HCT116 (cell line): ENCODE measurements around the gene PPP1R3G. TPM values are rescaled to one million over a fixed set of nuclear protein-coding genes. Genes with fewer than 3 reads are reported as not detected.

Experiments used
- ATAC-seq: fragments of 200-7000 bp; cut with Tn5 transposase; 2 replicates; pipeline ENCODE4 v1.9.1; 2020; ENCODE audit warnings: mild to moderate bottlenecking, moderate library complexity
- BruUV-seq: library from RNA; stranded (reverse); fragments of 400-500 nt; replicated peaks from 2 replicates; lab custom pipeline; 2021; lab: Mats Ljungman, UMichigan
- CTCF ChIA-PET: fragments of 300-600 bp; sonication (Branson Sonifier 250); formaldehyde crosslinking; loops from one replicate; lab custom pipeline; 2021; ENCODE audit warnings: antibody characterized with exemption; lab: Charles Lee
- POLR2A ChIA-PET: fragments of 300-600, 350-600 bp; sonication (Branson Sonifier 250); formaldehyde crosslinking; loops from one replicate; lab custom pipeline; 2021; ENCODE audit warnings: antibody characterized with exemption; lab: Charles Lee
- RAD21 ChIA-PET, 2 experiments: fragments of 300-600 bp; sonication (Branson Sonifier 250); formaldehyde crosslinking; loops; one replicate each; lab custom pipeline; 2023; ENCODE audit warnings: low total read pairs in 2 of 2; ENCODE audit not compliant: uncharacterized antibody in 2 of 2, unreplicated experiment in 2 of 2, low non-redundant PET in 1 of 2; lab: Charles Lee
- DNase-seq: peaks from one replicate; pipeline ENCODE4 v3.0.0-alpha.2; 2010; ENCODE audit warnings: low read depth, low spot score
- H2AFZ ChIP-seq: fragments of 200-600 bp; shearing (Covaris generic), sonication (generic); 2 replicates; pipeline ENCODE4 v1.6.1; 2017; ENCODE audit warnings: low read depth, mixed run types, mixed read lengths, antibody characterized with exemption, low read length; ENCODE audit not compliant: poor library complexity, severe bottlenecking
- H3K27ac ChIP-seq: 2 replicates; pipeline ENCODE4 v1.5.1; 2012; ENCODE audit warnings: low read depth, low read length
- H3K27me3 ChIP-seq: fragments of 200-600 bp; sonication (generic); 2 replicates; pipeline ENCODE4 v1.6.1; 2016; ENCODE audit warnings: mixed run types, low read length, mixed read lengths; ENCODE audit not compliant: insufficient read depth
- H3K36me3 ChIP-seq, 2 experiments: fragments of 200-500 bp in 1 of 2; fragments of 200-600 bp in 1 of 2; sonication (Bioruptor generic) in 1 of 2; sonication (generic) in 1 of 2; 2 replicates each; pipeline versions ENCODE4 v1.5.1 to v1.6.1; 2014 to 2016; ENCODE audit warnings: low read length in 2 of 2, inconsistent platforms in 1 of 2, mixed read lengths in 1 of 2, mixed run types in 1 of 2; ENCODE audit not compliant: insufficient read depth in 2 of 2, control insufficient read depth in 1 of 2
- H3K4me1 ChIP-seq, 2 experiments: fragments of 200-600 bp in 1 of 2; sonication (generic) in 1 of 2; 2 replicates each; pipeline versions ENCODE4 v1.5.1 to v1.6.1; 2012 to 2017; ENCODE audit warnings: low read length in 2 of 2, inconsistent platforms in 1 of 2, mild to moderate bottlenecking in 1 of 2, mixed read lengths in 1 of 2, mixed run types in 1 of 2, moderate library complexity in 1 of 2; ENCODE audit not compliant: insufficient read depth in 2 of 2, control insufficient read depth in 1 of 2
- H3K4me2 ChIP-seq: fragments of 200-600 bp; sonication (generic); 2 replicates; pipeline ENCODE4 v1.6.1; 2017; ENCODE audit warnings: mixed run types, low read length, mixed read lengths
- H3K4me3 ChIP-seq, 2 experiments: fragments of 200-600 bp in 1 of 2; sonication (generic) in 1 of 2; replicated peaks in 1 of 2; 2 replicates each; pipeline ENCODE4 v1.5.1; 2011 to 2016; ENCODE audit warnings: low read length in 2 of 2, control low read depth in 1 of 2, low read depth in 1 of 2, mild to moderate bottlenecking in 1 of 2, mixed read lengths in 1 of 2, mixed run types in 1 of 2
- H3K79me2 ChIP-seq: fragments of 200-600 bp; sonication (generic); 2 replicates; pipeline ENCODE4 v1.6.1; 2017; ENCODE audit warnings: mild to moderate bottlenecking, mixed run types, low read length, moderate library complexity, mixed read lengths; ENCODE audit not compliant: insufficient read depth
- H3K9ac ChIP-seq: fragments of 200-600 bp; sonication (generic); 2 replicates; pipeline ENCODE4 v1.6.1; 2016; ENCODE audit warnings: low read length, mixed read lengths
- H3K9me2 ChIP-seq: fragments of 200-600 bp; sonication (generic), shearing (Covaris generic); 2 replicates; pipeline ENCODE4 v1.6.1; 2017; ENCODE audit warnings: mixed run types, mild to moderate bottlenecking, moderate library complexity; ENCODE audit not compliant: insufficient read depth
- H3K9me3 ChIP-seq, 2 experiments: fragments of 200-500 bp in 1 of 2; fragments of 200-600 bp in 1 of 2; sonication (Bioruptor generic) in 1 of 2; sonication (generic) in 1 of 2; 2 replicates each; pipeline ENCODE4 v1.6.1; 2014 to 2017; ENCODE audit warnings: low read length in 2 of 2, mixed read lengths in 2 of 2, inconsistent platforms in 1 of 2, low read depth in 1 of 2, mild to moderate bottlenecking in 1 of 2, mixed run types in 1 of 2, moderate library complexity in 1 of 2; ENCODE audit not compliant: control insufficient read depth in 1 of 2, insufficient read depth in 1 of 2
- H4K20me1 ChIP-seq: fragments of 200-600 bp; sonication (generic), shearing (Covaris generic); 2 replicates; pipeline ENCODE4 v1.6.1; 2017; ENCODE audit warnings: mixed run types, mild to moderate bottlenecking, moderate library complexity; ENCODE audit not compliant: insufficient read depth
- ATF3 ChIP-seq: IDR thresholded peaks from 2 replicates; pipeline ENCODE4 v1.6.1; 2012
- CBX3 ChIP-seq: IDR thresholded peaks from 2 replicates; pipeline ENCODE4 v1.6.1; 2012; ENCODE audit warnings: low read depth
- CEBPB ChIP-seq: IDR thresholded peaks from 2 replicates; pipeline ENCODE4 v1.6.1; 2012; ENCODE audit warnings: low read depth
- EGR1 ChIP-seq: IDR thresholded peaks from 2 replicates; pipeline ENCODE4 v1.6.1; 2012; ENCODE audit warnings: low read depth
- ELF1 ChIP-seq: IDR thresholded peaks from 2 replicates; pipeline ENCODE4 v1.6.1; 2012; ENCODE audit warnings: low read depth, borderline replicate concordance
- FOSL1 ChIP-seq: IDR thresholded peaks from 2 replicates; pipeline ENCODE4 v1.6.1; 2012; ENCODE audit warnings: low read depth
- JUND ChIP-seq: IDR thresholded peaks from 2 replicates; pipeline ENCODE4 v1.6.1; 2012
- POLR2A ChIP-seq: IDR thresholded peaks from 2 replicates; pipeline ENCODE4 v1.7.0; 2011; ENCODE audit warnings: borderline replicate concordance; ENCODE audit not compliant: insufficient read depth, insufficient read length; ENCODE audit errors: extremely low read depth
- POLR2AphosphoS5 ChIP-seq: IDR thresholded peaks from 2 replicates; pipeline ENCODE4 v1.6.1; 2011; ENCODE audit warnings: mild to moderate bottlenecking, low read depth, low read length, moderate library complexity
- SIN3A ChIP-seq: IDR thresholded peaks from 2 replicates; pipeline ENCODE4 v1.6.1; 2012; ENCODE audit warnings: low read depth
- SRF ChIP-seq: IDR thresholded peaks from 2 replicates; pipeline ENCODE4 v1.6.1; 2012; ENCODE audit warnings: low read depth
- TCF7L2 ChIP-seq: IDR thresholded peaks from 2 replicates; pipeline ENCODE4 v1.7.0; 2011; ENCODE audit warnings: borderline replicate concordance, inconsistent platforms; ENCODE audit not compliant: insufficient read depth, insufficient read length; ENCODE audit errors: extremely low read depth
- YY1 ChIP-seq: IDR thresholded peaks from 2 replicates; pipeline ENCODE4 v1.6.1; 2011; ENCODE audit warnings: low read length, low read depth, moderate library complexity, mild to moderate bottlenecking; ENCODE audit not compliant: insufficient replicate concordance; ENCODE audit errors: extremely low read depth
- ZFX ChIP-seq: fragments of 450-650 bp; IDR thresholded peaks from 2 replicates; pipeline ENCODE4 v1.6.1; 2017
- ZNF274 ChIP-seq: fragments of 200-500 bp; sonication (Bioruptor generic); IDR thresholded peaks from 2 replicates; pipeline ENCODE4 v1.6.1; 2014; ENCODE audit warnings: mild to moderate bottlenecking, low read depth, low read length, inconsistent platforms
- intact Hi-C: fragments of 100-400 bp; cut with micrococcal nuclease; formaldehyde crosslinking; loops from 2 replicates; pipeline ENCODE4 v1.10.0; 2022
- total RNA-seq: library from RNA; stranded (reverse); gene quantifications from one replicate; pipeline ENCODE4 v1.2.1, GENCODE V29; 2021; ENCODE audit not compliant: unreplicated experiment
- TF ChIP-seq, protein P1 (sequence below), 3 experiments: fragments of 200-600 bp in 1 of 3; sonication (generic) in 1 of 3; IDR thresholded peaks in 2 of 3; conservative IDR thresholded peaks in 1 of 3; 2 replicates each; pipeline ENCODE4 v1.5.1; 2012 to 2017; ENCODE audit warnings: low read depth in 2 of 3, low read length in 2 of 3, antibody characterized with exemption in 1 of 3, borderline replicate concordance in 1 of 3, control low read depth in 1 of 3, mild to moderate bottlenecking in 1 of 3, mixed read lengths in 1 of 3, mixed run types in 1 of 3, moderate library complexity in 1 of 3; ENCODE audit not compliant: insufficient read depth in 1 of 3
- TF ChIP-seq, protein P2 (sequence below): IDR thresholded peaks from 2 replicates; pipeline ENCODE4 v1.6.1; 2012

The PPP1R3G gene
- total RNA-seq, 1 experiment from 2014 or later = 0.27 TPM

GRCh38 chr6:5121956-5122355 is 36.8 kb downstream of the PPP1R3G start:
- H3K27ac ChIP-seq = no peak overlapping the region
- H3K4me2 ChIP-seq = no peak overlapping the region
- DNase-seq = no peak
- no TSS peak for BruUV-seq
- TF ChIP-seq POLR2A (no peak), FOSL1 (no peak), SIN3A (no peak)
- TF ChIP-seq, all 23 proteins: peak for 0
- ChIA-PET RAD21 (no interaction called here), CTCF (no interaction called here), POLR2A (no interaction called here)
- no peak overlapping the region for H2AFZ ChIP-seq
- no peak for ATAC-seq
- H3K9me2 ChIP-seq = no peaks in the 10 kb centered on the region
- no peaks in the 10 kb centered on the region for H3K27me3 ChIP-seq
- no peaks in the 10 kb centered on the region for H3K9me3 ChIP-seq
- intact Hi-C loops = no loop called here
- no peaks in the 10 kb centered on the region for H3K36me3 ChIP-seq
- no peaks in the 10 kb centered on the region for H3K79me2 ChIP-seq
- no peak overlapping the region for H3K9ac ChIP-seq
- no peaks in the 10 kb centered on the region for H4K20me1 ChIP-seq
- H3K4me1 ChIP-seq = peaks cover 19 to 24% of the 10 kb centered on the region in 2 experiments
- H3K4me3 ChIP-seq = no peak overlapping the region

DNA sequence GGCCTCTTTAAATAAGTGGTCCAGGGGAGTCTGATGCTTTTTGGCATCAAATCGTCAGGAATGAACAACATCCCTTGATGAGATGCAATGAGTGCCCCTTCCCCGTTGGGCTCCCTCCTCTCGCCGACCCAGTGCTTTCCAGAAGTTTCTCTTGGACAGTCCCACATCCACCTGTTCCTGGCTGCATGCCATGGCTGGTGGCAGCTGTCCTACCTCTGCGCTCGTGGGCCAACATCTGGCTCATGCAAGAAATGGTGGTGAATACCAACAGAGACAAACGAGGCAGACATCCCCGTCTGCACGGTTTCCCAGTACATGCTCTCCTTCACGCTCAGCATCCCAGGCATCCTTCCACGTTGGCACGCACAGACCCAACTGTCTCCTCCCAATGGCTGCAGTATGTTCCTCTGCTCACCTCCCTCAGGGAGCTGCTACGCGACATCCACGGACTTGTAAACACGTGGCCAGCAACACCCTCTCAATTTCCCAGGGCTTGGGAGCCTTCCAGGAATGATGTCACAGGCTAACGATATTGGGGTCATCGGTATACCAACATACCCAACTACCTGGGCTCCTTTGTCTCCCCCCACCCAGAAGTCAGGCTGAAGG is 37.5 kb downstream of the PPP1R3G start:
- ATAC-seq (no peak), DNase-seq (no peak)
- peaks cover 19 to 24% of the 10 kb centered on the region in 2 experiments for H3K4me1 ChIP-seq
- no peak for TF ChIP-seq CEBPB
- no peak for TF ChIP-seq EGR1
- TF ChIP-seq JUND = no peak
- TF ChIP-seq YY1 = no peak
- no peak for TF ChIP-seq POLR2AphosphoS5
- no peak for TF ChIP-seq FOSL1
- no peak for TF ChIP-seq ELF1
- TF ChIP-seq, protein P1, sequence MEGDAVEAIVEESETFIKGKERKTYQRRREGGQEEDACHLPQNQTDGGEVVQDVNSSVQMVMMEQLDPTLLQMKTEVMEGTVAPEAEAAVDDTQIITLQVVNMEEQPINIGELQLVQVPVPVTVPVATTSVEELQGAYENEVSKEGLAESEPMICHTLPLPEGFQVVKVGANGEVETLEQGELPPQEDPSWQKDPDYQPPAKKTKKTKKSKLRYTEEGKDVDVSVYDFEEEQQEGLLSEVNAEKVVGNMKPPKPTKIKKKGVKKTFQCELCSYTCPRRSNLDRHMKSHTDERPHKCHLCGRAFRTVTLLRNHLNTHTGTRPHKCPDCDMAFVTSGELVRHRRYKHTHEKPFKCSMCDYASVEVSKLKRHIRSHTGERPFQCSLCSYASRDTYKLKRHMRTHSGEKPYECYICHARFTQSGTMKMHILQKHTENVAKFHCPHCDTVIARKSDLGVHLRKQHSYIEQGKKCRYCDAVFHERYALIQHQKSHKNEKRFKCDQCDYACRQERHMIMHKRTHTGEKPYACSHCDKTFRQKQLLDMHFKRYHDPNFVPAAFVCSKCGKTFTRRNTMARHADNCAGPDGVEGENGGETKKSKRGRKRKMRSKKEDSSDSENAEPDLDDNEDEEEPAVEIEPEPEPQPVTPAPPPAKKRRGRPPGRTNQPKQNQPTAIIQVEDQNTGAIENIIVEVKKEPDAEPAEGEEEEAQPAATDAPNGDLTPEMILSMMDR (IDR thresholded peaks at IDR 0.05 in 2 of 3, conservative IDR thresholded peaks at IDR 0.05 in 1 of 3; ENCODE audit: borderline replicate concordance in 1 of 3, insufficient read depth in 1 of 3, low read depth in 2 of 3, low read length in 2 of 3) = no peak
- TF ChIP-seq, protein P2, sequence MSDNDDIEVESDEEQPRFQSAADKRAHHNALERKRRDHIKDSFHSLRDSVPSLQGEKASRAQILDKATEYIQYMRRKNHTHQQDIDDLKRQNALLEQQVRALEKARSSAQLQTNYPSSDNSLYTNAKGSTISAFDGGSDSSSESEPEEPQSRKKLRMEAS = no peak
- no peak for TF ChIP-seq TCF7L2
- no peak for TF ChIP-seq ATF3
- TF ChIP-seq SRF = no peak
- TF ChIP-seq CBX3 = no peak
- TF ChIP-seq ZFX = no peak
- TF ChIP-seq POLR2A = no peak
- TF ChIP-seq ZNF274 = no peak
- ChIA-PET CTCF (no interaction called here), RAD21 (no interaction called here), POLR2A (no interaction called here)
- H3K4me3 ChIP-seq = no peak overlapping the region
- no peaks in the 10 kb centered on the region for H3K9me3 ChIP-seq
- no peaks in the 10 kb centered on the region for H3K79me2 ChIP-seq
- no peak overlapping the region for H3K4me2 ChIP-seq
- no peaks in the 10 kb centered on the region for H3K9me2 ChIP-seq
- no peak overlapping the region for H3K9ac ChIP-seq
- no peaks in the 10 kb centered on the region for H3K36me3 ChIP-seq
- BruUV-seq = no TSS peak
- no peaks in the 10 kb centered on the region for H3K27me3 ChIP-seq
- H4K20me1 ChIP-seq = no peaks in the 10 kb centered on the region
- H3K27ac ChIP-seq = no peak overlapping the region
- no peak overlapping the region for H2AFZ ChIP-seq
- intact Hi-C loops = no loop called here
